ENCODE measurements around the gene NUP205. TPM values are rescaled to one million over a fixed set of nuclear protein-coding genes. Genes with fewer than 3 reads are reported as not detected.

The NUP205 gene
- total RNA-seq, 2 experiments from 2014 or later = 50.6 to 54.7 TPM

- no peak overlapping the region for H3K27ac Mint-ChIP-seq
- no peaks in the 10 kb centered on the region for H3K36me3 ChIP-seq (ENCODE audit: insufficient read depth, low read length)
- no peaks in the 10 kb centered on the region for H3K9me3 Mint-ChIP-seq
- no peaks in the 10 kb centered on the region for H3K36me3 Mint-ChIP-seq (ENCODE audit: low read depth)
- no peak overlapping the region for H3K4me3 Mint-ChIP-seq
- peaks cover 16% of the 10 kb centered on the region for H3K4me1 ChIP-seq (ENCODE audit: insufficient read depth, low read length)
- ATAC-seq (ENCODE audit: poor library complexity) (no peak), DNase-seq (no peak)
- TF ChIP-seq CTCF (IDR thresholded peaks at IDR 0.05) = no peak
- ChIA-PET POLR2A (interaction anchor here (1.0 to 1.4 kb wide), 3 partner anchors 9 to 362 kb away, joined by 3 to 4 read pairs (median 3); partner anchors contain the start of gene TMEM140), CTCF (no interaction called here)
- intact Hi-C loops (cut with DNase I, micrococcal nuclease) = loop anchor here in 1 of 2 experiments (2.0 to 5.0 kb wide), 4 partner anchors 153 to 867 kb away; partner anchors contain the start of genes STMP1 and WDR91
- peak overlapping the region; percentile 90 to 96 for H3K27ac ChIP-seq (ENCODE audit: low read depth in 1 of 2, low read length in 2 of 2)
- no peaks in the 10 kb centered on the region for H3K27me3 Mint-ChIP-seq
- H3K4me1 Mint-ChIP-seq (ENCODE audit: low read depth) = peaks cover 14% of the 10 kb centered on the region
- peak overlapping the region; percentile 91 for H3K4me3 ChIP-seq (ENCODE audit: low read length)
- no peaks in the 10 kb centered on the region for H3K27me3 ChIP-seq (ENCODE audit: control insufficient read depth in 1 of 2, insufficient read depth in 2 of 2, low read length in 2 of 2)
- no peaks in the 10 kb centered on the region for H3K9me3 ChIP-seq (ENCODE audit: control insufficient read depth in 1 of 2, insufficient read depth in 1 of 2, low read length in 2 of 2)
Measured at GRCh38 chr7:135509589-135509838, 48.2 kb upstream of the NUP205 start.

- Histone ChIP-seq H3K4me3 (ENCODE audit: low read length) (peak within 1 kb of the TSS; percentile 91), H3K4me1 (ENCODE audit: insufficient read depth, low read length) (peaks cover 16% of the 10 kb centered on the region), H3K27ac (ENCODE audit: low read depth in 1 of 2, low read length in 2 of 2) (peak within 1 kb of the TSS; percentile 90 to 96), H3K36me3 (ENCODE audit: insufficient read depth, low read length) (no peaks in the 10 kb centered on the region), H3K9me3 (ENCODE audit: control insufficient read depth in 1 of 2, insufficient read depth in 1 of 2, low read length in 2 of 2) (no peaks in the 10 kb centered on the region), H3K27me3 (ENCODE audit: control insufficient read depth in 1 of 2, insufficient read depth in 2 of 2, low read length in 2 of 2) (no peaks in the 10 kb centered on the region)
- intact Hi-C loops (cut with DNase I, micrococcal nuclease) = loop anchor here (1.0 to 5.0 kb wide), 11 partner anchors 47 to 868 kb away; partner anchors contain the start of genes MTPN (in 2 of the 2), STMP1 (in 2 of the 2), NUP205 (in 1 of the 2) and WDR91 (in 1 of the 2)
- DNase-seq = peak; percentile 94 to 98 (median 97)
- H3K4me1 Mint-ChIP-seq (ENCODE audit: low read depth) = peaks cover 14% of the 10 kb centered on the region
- no peaks in the 10 kb centered on the region for H3K27me3 Mint-ChIP-seq
- TF ChIP-seq CTCF (IDR thresholded peaks at IDR 0.05) = no peak
- H3K27ac Mint-ChIP-seq = no peak within 1 kb of the TSS
- no peaks in the 10 kb centered on the region for H3K9me3 Mint-ChIP-seq
- POLR2A ChIA-PET = interaction anchor here (1.0 to 1.4 kb wide), 5 partner anchors 10 to 362 kb away, joined by 3 to 5 read pairs (median 3); partner anchors contain the start of genes NUP205 and TMEM140
- no peak within 1 kb of the TSS for H3K4me3 Mint-ChIP-seq
- no peaks in the 10 kb centered on the region for H3K36me3 Mint-ChIP-seq (ENCODE audit: low read depth)
- ATAC-seq (ENCODE audit: poor library complexity) = peak; percentile 94
- CTCF ChIA-PET = no interaction called here
Measured at GRCh38 chr7:135509839-135510591, 47.7 kb upstream of the NUP205 start, which contains the start of gene CNOT4. CNOT4 (minus strand) TSS chr7:135510102; CDS start chr7:135438331, 71,771 bp downstream.

- Histone ChIP-seq H3K4me3 (ENCODE audit: low read length) (peak overlapping the region; percentile 91), H3K36me3 (ENCODE audit: insufficient read depth, low read length) (no peaks in the 10 kb centered on the region), H3K4me1 (ENCODE audit: insufficient read depth, low read length) (peaks cover 16% of the 10 kb centered on the region), H3K27me3 (ENCODE audit: control insufficient read depth in 1 of 2, insufficient read depth in 2 of 2, low read length in 2 of 2) (no peaks in the 10 kb centered on the region), H3K27ac (ENCODE audit: low read depth in 1 of 2, low read length in 2 of 2) (peak overlapping the region; percentile 64 to 65), H3K9me3 (ENCODE audit: control insufficient read depth in 1 of 2, insufficient read depth in 1 of 2, low read length in 2 of 2) (no peaks in the 10 kb centered on the region)
- POLR2A ChIA-PET = interaction anchor here (0.5 to 1.2 kb wide), 5 partner anchors 47 to 363 kb away, joined by 3 to 5 read pairs (median 3); partner anchors contain the start of genes NUP205, STMP1 and TMEM140
- H3K4me3 Mint-ChIP-seq = no peak overlapping the region
- no peak overlapping the region for H3K27ac Mint-ChIP-seq
- ATAC-seq (ENCODE audit: poor library complexity) (no peak), DNase-seq (peak in 2 of 14 experiments; percentile 6 to 14)
- CTCF ChIA-PET = interaction anchor here (1.2 kb wide), 1 partner anchor 135 kb away, joined by 3 read pairs; no protein-coding TSS in a partner anchor
- intact Hi-C loops (cut with DNase I, micrococcal nuclease) = loop anchor here (1.0 to 5.0 kb wide), 8 partner anchors 43 to 467 kb away; partner anchors contain the start of genes MTPN (in 2 of the 2), NUP205 (in 1 of the 2) and STMP1 (in 1 of the 2)
- no peaks in the 10 kb centered on the region for H3K27me3 Mint-ChIP-seq
- H3K4me1 Mint-ChIP-seq (ENCODE audit: low read depth) = peaks cover 14% of the 10 kb centered on the region
- no peaks in the 10 kb centered on the region for H3K9me3 Mint-ChIP-seq
- H3K36me3 Mint-ChIP-seq (ENCODE audit: low read depth) = no peaks in the 10 kb centered on the region
- no peak for TF ChIP-seq CTCF (IDR thresholded peaks at IDR 0.05)
Measured at GRCh38 chr7:135510592-135511183, 47.0 kb upstream of the NUP205 start.
